ENCODE results near the gene DYNC1I1.

DYNC1I1 gene

DNA sequence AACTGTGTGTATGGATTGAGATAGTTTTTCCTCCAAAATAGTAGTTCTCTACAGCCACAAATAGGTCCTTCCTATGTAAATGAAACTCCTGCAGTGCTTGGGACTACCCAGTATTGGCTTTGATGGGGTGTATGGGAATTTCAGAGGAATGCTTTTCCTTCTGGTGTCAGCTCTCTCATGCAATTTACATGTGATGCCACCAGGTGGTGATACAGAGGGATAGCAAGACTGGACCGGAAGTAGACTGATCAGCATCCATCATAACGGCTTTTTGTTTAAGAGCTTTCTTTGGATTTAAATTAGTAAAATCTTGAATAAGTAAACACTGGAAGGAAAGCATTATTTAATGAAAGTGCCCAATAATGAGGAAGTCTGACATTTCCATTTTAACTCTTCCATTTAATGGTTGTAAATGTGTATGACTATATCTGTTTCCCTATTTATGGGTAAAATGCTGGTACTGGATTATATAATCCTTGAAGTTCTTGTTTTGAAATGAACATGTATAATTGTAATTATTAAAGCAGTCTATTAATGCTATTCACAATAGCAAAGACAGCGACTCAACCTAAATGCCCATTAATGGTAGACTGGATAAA lies 22.7 kb downstream of the DYNC1I1 start:
- no peak for DNase-seq

DNA sequence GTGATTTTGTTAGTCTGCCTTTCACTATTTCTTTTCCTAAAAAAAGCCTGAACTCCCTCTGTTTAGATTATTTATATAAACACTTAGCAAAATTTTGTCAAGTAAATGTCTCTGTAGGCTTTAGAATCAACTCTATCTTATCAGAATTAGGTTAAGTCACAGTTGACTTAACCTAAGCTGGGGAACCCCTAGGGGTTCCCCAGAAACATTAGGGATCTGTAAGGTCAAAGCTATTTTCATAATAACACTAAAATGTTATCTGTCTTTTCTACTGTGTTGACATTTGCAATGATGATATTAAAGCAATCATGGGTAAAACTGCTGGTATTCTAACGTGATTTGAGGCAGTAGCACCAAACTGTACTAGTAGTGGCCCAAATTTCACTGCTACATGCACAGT lies 24.3 kb downstream of the DYNC1I1 start:
- no peak for DNase-seq

DNA sequence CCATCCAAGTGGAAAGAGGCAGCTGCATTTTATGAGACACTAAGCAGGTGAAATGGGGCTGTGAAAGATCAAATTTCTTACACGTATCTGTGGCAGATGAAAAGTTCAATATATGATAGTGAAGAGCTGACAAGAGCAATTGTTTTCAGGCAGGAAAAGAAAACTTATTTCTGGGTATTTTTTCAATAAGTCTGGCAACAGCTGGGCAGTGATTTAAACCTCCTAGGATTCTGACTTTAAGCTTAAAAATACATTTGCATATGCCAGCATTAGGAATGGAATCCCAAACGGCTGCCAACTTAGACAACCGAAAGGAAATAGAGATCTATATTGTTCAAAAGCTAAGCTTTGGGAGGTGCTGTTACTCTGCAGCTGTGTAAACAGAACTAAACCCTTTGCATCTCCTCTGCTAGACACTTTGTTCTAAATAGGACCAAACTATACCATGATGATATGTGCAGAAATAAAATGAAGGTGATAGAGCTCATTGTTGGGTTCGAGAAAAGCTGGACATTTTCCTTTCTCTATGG lies 26.1 kb downstream of the DYNC1I1 start:
- DNase-seq = no peak

DNA sequence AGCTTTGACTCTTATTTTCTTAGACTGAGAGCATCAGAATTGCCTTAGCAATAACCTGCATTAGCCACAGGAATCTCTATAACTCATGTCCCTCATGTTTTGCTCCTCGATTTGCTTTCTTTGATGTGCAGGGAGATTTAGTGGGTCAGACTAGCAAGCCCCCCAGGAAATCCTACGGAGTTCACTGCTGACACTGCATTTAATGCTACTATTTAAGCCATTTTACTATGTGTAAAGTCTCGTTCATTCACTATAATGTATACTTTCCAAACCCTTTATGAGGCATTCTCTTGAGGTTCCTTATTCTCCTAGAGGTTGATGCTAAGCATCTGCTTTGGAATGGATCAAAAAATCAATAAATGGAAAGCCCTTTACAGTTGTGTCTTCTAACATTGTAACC lies 28.4 kb downstream of the DYNC1I1 start:
- no peak for DNase-seq

DNA sequence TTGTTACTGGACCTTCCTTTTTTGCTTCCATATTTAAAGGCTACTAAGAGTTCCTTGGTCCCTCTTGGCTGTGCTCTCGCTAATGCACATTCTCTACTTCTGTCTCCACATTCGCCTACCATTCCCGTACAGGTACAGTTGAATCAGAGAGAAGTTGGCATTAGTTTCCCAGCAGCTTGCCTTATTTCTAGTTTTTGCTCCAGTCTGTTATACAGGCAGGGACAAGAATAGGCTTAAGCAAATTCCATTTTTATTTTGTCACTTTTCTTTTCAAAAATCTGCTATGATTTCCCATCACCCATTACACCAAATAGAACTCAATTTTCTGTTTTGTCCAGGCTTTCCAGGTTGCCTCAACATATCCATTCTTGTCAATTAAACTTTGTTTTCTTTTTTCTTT lies 29.9 kb downstream of the DYNC1I1 start:
- DNase-seq = no peak

DNA sequence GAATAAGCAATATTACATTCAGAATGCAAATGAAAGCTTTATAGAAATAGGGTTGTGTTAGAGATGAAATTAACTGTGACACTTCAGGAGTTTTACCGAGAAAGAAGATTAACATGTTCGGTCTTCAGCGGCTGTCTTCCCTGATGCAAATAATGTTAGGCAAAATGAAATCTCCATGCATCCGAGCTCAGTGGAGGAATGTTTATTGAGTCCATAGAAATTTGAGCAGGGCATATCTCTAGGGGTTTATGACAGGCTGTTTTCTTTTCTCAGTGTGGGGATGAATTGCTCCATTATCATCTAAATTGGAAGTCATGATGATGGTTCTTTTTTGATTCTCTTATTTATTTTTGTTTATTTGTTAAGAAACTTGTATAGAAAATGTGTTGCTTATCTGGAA lies 31.7 kb downstream of the DYNC1I1 start:
- DNase-seq = no peak

DNA sequence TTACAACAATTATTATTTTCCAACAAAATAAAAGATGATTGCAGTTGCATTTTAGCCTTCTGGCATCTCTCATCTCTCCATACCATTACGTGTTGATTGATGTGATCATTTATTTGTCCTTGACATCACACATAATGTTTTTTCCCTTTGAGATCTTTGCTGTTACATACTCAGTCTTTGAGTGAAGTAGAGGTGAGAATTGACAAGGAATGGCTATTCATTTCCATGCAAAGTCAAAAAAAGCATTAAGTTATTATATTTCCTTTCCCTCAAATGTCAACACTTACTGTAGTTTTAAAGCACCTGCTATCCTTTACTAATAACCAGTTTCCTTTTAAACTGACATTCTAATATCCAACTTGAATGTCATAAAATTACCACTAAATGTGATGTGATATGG lies 33.6 kb downstream of the DYNC1I1 start:
- no peak for DNase-seq

DNA sequence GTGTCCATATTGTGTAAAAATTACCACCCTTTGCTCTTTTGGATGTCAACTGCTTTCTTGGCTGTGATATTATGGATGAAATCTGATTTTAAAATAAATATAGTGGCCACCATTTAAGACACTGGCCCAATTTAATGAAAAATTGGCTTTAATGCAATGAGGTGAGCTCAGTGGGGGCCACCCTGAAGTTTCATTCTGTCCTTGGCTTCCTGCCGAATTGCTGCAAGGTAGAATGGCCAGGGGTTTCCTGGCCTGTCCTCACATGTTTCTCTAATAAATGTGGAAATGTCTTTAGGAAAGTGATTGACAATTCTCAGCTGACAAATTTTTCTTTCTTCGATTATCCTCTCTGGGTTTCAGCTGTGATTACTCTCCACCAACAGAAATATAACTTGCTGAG lies 36.0 kb downstream of the DYNC1I1 start:
- no peak for DNase-seq

DNA sequence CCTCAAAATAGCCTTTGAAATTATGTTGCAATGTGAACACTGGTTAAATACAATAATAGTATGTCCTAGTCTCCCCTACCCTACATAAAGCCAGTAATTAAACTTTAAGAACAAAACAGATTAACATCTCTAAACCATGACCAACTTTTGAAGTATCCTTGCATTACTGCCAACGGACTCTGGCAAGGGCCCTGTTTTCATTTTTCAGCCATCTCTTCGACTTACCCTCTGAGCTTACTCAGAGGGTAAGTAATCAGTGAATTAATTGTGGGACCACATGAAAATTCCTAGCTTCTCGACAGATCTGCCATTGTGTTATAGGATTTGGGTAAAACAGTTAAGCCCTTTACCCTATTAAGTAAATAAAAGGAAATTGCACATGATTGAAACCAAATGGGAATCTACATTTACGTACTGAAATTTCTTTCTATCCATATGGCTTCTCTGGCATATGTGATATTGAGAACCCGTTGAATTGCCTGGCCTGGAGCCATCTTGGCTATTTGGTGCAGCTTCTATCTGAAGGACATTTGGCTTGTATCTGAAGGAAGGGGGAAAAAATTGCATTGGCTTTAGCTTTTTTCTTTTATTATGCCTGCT lies 39.6 kb downstream of the DYNC1I1 start:
- no peak for DNase-seq

DNA sequence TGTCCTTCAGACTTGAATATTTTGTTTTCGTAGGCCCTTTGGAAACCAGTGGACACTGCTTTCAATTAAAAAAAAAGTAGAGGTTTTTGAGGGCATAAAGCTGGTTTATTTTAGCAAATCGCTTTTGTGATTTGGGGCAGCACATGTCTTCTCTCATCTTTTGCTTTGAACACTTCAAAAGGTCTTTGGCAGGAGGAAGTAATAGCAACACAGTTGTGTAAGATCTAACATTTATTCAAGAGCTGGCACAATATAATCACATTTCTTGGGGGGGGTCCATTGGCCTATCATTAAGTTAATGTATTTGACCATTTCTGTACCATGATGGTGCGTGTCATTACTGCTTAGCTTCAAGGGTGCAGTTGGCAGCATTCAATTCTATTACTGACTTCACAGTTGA lies 42.4 kb downstream of the DYNC1I1 start:
- no peak for DNase-seq

DNA sequence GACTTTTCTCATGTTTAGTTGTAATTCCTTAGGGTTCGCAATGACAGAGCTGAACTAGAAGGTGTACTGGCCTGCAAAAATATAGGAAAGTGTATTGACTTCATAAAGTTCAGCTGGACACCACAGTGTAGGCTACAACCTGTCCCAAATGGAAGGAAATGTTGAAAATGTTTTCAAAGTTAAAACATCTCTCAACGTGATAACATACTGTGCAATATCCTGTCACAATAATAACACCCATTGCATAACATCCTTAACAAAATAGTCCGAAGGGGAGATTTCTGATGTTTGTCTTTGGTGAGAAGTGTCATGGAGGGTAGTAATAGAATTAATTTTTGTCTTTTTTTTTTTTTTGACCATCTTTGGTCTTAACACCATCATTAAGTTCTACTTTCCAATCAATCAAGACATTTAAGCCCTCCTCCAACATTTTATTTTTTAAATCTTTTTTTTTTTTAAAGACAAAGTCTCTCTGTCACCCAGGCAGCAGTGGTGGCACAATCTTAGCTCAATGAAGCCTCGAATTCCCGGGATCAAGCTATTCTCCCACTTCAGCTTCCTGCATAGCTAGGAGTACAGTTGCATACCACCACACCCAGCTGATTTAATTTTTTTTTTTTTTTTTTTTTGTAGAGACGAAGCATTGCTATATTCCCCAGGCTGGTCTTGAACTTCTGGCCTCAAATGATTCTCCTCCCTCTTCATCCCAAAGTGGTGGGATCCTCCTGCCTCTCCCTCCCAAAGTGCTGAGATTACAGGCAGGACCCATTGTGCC lies 45.7 kb downstream of the DYNC1I1 start:
- DNase-seq = no peak

DNA sequence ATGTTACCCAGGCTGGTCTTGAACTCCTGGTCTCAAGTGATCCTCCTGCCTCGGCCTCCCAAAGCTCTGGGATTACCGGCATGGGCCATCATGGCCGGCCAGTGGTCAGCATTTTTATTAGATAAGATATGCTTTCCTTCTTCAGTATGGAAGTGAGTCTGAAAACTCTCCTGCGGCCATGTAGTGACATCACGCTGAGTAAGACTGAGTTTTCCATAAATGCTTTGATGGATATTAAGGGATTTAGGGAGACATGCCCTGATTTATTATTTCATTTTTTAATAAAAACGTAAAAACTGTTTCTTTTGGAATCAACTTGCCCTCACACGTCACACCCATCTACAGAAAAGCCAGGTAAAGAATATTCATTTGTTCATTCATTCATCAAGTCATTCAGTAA lies 48.4 kb downstream of the DYNC1I1 start:
- no peak for DNase-seq

DNA sequence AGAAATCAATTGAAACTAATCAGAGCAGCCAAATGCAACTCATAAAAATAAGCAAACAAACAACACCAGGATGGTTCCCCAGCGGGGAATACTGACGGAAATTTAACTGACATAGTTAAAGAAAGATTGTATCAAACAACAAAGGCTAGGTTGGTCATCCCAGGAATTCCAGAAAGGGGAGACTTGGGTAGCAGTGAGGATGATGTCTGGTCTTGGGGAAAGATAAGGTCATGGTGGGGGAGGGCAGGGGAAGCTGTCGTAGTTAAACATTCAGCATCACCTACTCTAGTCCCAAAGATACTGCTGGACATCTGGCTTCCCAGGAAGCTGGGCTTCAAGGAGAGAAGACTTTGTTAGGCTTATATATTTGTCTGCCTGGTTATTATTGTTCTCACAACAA lies 50.4 kb downstream of the DYNC1I1 start:
- no peak for DNase-seq

DNA sequence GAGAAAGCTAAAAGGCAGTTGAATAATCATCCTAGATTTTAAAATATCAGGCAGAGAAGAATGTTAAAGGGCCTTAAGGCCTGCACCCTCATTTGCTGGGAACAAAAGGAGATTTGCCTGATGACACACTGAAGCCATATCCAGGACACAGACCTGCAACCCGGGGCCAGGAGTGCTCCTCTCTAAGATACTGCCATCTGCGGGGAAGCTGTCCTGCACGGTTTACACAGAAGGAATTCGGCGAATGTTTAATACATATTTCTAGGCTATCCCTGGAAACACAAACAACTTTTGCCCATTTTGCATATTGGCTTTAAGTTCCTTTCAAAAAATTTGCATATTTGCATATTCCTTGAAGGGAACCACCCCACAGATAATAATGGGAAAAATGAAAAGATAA lies 52.3 kb downstream of the DYNC1I1 start:
- DNase-seq = no peak

DNA sequence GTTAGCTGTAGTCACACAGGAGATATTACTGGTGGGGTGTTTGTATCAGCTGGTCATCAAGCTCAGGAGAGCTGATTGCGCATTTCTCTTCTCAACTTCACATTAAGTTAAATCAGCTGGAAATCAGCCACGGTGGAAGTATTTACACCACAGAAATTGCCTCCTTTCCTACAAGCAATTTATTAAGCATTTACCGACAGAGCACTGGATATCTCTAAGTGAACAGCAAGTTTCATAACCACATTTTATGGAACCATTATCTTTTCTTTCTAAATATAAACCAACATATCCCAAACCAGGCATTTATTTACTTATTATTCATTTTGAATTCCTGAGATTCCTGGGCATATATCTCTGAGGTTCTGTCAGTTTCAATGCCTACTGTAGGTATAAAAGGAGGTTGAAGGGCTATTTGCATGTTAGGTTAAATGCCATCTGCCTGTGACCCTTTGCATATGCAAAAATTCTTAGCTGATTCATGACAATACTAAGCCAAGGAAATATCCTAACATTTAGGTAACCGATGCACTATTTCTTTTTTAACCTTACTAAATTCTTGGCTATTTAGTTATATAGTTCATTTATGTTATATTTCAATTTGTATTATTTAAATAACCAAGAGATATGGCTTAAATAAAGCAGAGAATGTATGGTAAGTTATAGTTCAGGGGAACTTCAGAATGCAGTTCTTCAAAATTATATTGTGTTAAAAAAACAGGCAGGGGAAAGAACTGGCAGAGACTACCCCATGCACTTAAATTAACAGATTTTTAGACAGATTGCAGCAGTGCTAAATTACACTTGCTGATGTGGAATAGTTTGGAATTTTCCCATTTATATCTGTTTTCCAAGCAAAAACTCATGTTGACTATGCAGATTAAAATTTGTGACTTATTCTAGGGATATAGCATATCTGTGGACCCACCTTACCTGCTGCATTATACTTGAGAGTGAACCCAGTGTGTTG lies 56.8 kb downstream of the DYNC1I1 start:
- no peak for DNase-seq

DNA sequence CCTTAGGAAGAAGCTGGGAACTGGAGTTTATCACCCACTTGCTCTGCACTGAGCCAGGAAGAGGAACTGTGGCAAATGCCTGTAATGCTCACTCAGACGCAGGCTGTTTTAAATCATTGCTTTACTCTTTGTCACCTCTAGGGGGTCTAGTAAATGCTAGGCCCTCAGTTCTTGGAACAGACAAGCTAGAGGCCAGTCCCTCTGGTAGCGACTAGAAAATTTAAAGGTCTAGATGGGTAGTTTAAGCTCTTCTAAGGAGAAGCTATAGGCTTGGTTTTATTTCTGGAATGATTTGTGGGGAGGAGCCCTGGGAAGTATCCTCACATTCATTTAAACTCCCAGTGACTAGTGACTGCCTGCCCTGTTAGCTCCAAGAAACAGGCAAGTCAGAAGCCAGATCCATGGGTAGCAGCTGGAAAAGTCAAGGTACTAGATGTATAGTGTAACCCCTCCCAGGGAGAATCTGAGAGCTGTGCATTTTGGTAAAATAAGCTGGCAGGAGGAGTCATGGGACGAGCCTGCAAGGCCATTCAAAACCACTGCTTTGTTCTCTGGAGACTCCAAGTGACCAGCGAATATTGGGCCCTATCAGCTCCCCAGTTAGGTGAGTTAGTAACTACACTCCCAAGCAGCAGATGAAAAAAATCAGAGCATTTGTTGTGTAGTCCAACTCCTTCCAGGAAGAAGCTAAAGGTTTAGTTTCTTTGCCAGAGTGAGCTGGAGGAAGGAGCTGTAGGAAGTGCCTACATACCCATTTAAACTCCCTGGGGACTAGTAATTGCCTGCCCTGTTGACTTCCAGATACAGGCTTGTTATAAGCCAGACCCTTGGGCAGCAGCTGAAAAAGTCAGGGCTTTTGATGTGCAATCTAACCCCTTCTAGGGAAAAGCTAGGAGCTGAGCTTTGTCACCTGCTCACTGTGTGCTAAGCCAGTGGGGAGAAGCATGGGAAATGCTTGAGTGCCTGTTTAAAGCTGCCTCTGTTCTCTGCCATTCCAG lies 68.9 kb downstream of the DYNC1I1 start:
- DNase-seq = no peak

DNA sequence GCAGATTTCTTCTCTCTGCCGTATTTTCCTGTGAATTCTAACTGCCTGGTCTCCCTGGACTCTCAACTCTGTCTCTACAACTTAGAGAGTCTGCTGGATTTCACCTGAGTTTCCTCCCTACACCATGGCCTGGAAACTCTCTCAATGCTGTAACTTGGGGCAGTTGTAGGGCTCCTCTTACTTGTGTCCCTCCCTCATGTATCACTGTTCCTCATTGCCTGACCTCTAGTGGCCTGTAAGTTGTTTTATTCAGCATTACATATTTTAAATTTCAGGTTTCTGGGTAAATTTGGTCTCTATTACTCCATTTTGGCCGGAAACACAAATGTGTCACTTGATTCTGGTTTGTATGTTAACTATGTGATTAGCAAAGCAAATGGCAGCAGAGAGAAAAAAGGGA lies 70.9 kb downstream of the DYNC1I1 start:
- no peak for DNase-seq

DNA sequence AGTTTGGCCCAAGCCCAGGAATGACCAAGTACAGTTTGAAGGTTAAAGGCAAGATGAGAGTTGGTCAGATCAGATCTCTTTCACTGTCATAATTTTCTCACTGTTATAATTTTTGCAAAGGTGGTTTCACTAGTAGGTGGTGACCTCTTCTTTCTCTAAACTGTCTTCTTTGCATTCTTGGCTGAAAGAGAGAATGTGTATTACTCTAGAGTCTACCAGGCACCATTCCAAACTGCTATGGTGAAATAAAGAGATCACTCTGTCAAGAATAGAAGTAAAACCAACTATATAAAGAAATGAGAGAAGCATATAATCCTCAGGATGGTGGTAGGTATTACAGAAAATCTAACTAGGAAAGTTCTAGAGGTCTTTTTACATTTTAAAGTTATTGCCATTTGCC lies 72.7 kb downstream of the DYNC1I1 start:
- no peak for DNase-seq

DNA sequence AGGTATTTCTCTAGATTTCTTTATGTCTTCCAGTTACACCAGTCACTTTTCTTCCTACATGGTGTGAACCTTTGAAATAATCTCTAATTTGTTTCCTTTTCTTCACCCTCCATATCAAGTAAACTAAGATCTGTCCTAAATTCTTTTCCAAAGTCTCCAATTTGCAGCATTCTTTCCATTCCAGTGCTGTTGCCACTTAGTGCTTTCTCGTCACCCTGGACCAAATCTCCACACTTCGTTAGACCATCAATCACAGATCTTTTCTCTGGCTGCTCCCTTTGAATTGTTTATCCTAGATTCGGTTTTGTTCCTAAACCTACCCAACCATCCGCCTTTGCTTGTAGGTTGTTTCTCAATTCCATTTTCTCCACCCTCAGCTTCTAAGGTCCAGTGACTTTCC lies 74.7 kb downstream of the DYNC1I1 start:
- DNase-seq = no peak

DNA sequence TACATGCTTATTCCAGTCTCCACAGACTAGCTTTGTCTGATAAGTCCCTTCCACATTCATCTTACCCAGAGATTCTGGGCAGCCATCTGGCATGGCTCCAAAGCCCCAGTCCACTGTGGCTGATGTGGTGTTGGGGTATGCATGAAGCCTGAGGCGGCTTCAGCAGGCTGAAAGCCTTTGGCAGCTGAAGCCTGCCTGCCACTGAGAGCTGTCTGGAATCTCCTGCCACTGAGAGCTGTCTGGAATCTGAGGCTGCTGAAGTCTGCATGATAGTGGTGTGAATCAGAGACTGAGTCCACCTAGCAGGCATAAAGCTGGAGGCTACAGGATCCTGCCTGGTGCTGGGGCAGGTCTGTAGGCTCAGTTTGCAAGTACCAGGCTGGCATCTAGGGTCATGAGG lies 87.1 kb downstream of the DYNC1I1 start:
- DNase-seq = no peak

DNA sequence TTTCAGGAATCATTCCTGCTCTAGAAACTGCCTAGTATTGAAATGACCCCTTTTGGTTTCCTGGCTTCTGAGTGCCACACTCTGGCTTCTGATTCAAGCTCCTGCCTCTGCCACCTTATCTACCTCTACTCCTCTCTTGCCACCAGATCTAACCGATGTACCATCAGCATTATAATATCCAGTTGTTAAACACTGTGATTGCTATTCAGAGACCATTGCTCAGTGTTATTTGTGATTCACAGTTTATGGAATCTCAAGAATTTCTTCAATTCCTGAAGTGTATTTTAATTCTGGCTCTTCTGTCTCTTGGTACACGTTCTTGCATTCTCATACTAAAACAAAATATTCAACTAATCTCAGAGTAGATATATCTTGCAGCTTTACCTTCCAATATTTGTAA lies 88.7 kb downstream of the DYNC1I1 start:
- no peak for DNase-seq

DNA sequence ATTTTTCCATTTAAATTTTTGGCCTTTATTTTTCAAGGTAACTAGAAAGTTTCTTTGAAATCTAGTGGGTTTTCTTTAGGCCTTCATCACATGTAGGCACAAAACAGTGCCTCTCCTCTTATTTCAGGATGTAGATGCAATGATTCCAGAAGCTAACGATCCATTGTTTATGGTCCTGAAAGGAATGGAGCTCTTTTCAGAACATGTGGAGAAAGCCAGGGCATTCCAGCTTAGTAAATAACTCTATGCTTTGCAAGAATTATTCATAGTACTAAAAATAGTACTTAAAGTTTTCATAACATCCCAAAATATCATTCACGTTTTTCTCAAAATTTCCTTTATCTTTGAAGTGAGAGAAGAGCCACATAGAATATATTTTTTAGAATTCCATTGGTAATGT lies 91.3 kb downstream of the DYNC1I1 start:
- DNase-seq = no peak
